GM19438 (cell line): ENCODE results near the gene LDB1.

Experiments used
- ATAC-seq: cut with Tn5 transposase; IDR thresholded peaks from one replicate; pipeline ENCODE4 v1.9.1; 2021; ENCODE audit warnings: low read depth; ENCODE audit not compliant: unreplicated experiment

LDB1 gene

DNA sequence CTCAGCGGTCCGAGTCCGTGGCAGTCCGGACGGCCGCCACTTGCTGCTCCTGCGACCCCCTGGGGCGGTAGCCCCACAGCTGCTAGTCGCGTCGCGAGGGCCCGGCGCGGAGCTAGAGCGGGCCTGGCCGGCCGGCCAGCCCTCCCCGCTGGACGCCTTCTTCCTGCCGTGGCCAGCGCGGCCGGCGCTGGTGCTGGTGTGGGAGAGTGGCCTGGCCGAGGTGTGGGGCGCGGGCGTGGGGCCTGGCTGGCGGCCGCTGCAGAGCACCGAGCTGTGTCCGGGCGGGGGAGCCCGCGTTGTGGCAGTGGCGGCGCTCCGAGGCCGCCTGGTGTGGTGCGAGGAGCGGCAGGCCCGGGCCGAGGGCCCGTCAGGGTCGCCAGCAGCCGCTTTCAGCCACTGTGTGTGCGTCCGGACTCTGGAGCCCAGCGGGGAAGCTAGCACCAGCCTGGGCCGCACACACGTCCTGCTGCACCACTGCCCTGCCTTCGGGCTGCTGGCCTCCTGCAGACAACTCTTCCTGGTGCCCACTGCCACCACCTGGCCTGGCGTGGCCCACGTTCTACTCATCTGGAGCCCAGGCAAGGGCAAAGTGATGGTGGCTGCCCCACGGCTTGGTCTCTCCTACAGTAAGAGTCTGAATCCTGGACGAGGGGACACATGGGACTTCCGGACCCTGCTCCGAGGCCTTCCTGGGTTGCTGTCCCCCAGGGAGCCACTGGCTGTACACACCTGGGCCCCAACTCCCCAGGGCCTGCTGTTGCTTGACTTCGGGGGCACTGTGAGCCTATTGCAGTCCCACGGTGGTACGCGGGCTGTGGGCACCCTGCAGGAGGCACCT, 54.4 kb downstream of the LDB1 start:
- peak; percentile 35 for ATAC-seq

DNA sequence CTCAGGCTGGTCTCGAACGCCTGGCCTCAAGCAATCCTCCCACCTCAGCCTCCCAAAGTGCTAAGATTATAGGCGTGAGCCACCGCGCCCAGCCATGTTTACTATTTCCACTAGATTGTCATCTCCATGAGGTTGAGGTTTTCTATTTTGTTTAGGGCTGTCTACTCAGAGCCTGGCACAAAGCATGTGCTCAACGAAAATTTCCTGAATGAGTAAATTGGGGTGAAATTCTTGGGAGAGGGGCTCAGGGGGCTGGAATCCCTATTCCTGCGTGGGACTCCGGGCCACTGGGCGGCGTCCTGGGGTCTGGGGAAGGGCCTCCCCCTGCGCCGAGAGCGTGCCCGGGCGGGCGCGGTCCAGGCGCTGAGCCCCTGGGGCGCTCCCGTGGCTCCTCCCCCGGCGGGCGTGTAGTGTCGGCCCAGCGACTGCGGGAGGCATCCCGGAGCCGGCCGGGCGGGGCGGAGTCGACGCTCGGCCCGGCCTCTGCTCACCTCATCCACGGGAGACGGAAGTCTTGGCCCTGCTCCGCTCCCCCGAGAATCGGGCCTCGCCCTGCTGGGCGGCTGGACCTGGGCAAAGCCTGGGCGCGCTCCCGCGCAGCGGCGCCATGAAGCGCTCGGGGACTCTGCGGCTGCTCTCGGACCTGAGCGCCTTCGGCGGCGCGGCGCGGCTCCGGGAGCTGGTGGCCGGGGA, 55.2 kb downstream of the LDB1 start, which contains the start of gene HPS6:
Gene HPS6 (plus strand): TSS at position 482 of the 693 bp plus-strand sequence. CDS start 126 bp downstream, at position 608.
- peak; percentile 93 for ATAC-seq

DNA sequence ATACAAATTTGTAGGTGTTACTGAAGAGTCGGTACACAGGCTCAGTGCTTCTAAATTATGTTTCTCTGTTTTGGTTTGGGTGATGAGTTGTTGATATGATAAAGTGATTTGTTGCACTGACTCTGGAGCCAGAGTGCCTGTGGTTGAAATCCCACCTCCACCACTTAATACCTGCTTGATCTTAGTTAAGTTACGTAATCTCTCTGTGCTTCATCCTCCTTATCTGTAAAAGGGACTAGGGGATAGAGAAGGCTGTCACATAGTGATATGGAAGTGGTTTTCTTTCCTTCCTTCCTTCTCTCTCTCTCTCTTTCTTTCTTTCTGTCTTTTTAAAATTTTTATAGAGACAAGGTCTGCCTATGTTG, 55.7 kb downstream of the LDB1 start:
- no peak for ATAC-seq

DNA sequence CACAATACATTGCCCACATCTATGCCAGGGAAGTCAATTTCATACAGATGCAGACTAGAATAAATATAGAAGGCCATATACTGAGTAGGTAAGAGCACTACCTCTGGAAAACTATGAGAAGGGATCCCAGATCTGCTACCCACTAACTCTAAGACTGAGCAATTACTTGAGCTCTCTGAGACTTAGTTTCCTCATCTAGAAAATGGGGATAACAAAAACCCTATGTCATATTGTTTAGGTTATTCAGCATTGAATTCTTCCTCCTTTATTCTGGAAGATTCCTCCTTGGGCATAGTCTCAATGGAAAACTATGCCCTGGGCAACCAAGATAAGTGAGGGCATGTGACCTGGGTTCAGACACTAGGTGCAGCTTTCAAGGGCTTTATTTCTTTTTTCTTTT, 60.2 kb downstream of the LDB1 start:
- no peak for ATAC-seq
